Suprapubic skin (tissue), 4 donors: ENCODE measurements around the gene MAK.

Experiments used
- CTCF ChIP-seq, 2 donors: fragments of 200-600 bp in 1 of 2; fragments of 450-650 bp in 1 of 2; sonication (generic) in 1 of 2; IDR thresholded peaks; one replicate each; pipeline ENCODE4 v1.5.1; 2016 to 2019; ENCODE audit warnings: antibody characterized with exemption in 2 of 2, mild to moderate bottlenecking in 1 of 2, moderate library complexity in 1 of 2
- POLR2A ChIP-seq, 2 donors: fragments of 450-650 bp; IDR thresholded peaks; one replicate each; pipeline ENCODE4 v1.6.1; 2017; ENCODE audit warnings: antibody characterized with exemption in 2 of 2, mild to moderate bottlenecking in 2 of 2, moderate library complexity in 2 of 2
- POLR2AphosphoS5 ChIP-seq, 3 donors: sonication (generic); formaldehyde crosslinking; IDR thresholded peaks; one replicate each; pipeline ENCODE4 v1.6.1; 2017; ENCODE audit warnings: antibody characterized with exemption in 3 of 3

GRCh38 chr6:10837009-10837621, 1.2 kb downstream of the MAK start:
- TF ChIP-seq CTCF (IDR thresholded peaks at IDR 0.05) (no peak), POLR2AphosphoS5 (IDR thresholded peaks at IDR 0.05) (no peak), POLR2A (IDR thresholded peaks at IDR 0.05) (no peak)
